GM19463 (cell line): ENCODE results near the gene MACROH2A1.

ENCODE experiments used
- ATAC-seq: cut with Tn5 transposase; IDR thresholded peaks from one replicate; pipeline ENCODE4 v1.9.1; 2021; ENCODE audit warnings: mild to moderate bottlenecking, moderate library complexity; ENCODE audit not compliant: unreplicated experiment

Gene MACROH2A1

GRCh38 chr5:135398855-135399793, at the start of gene MACROH2A1:
Gene MACROH2A1 (minus strand): TSS chr5:135399231. CDS start chr5:135389093, 10,138 bp downstream.
- ATAC-seq, result peak; percentile 87

- no peak for ATAC-seq
Observed at GRCh38 chr5:135448071-135448739, 49.2 kb upstream of the MACROH2A1 start.

GRCh38 chr5:135447298-135447929, 48.4 kb upstream of the MACROH2A1 start, which contains the start of gene DCANP1:
Gene DCANP1 (minus strand): TSS chr5:135447348. CDS start chr5:135447108, 240 bp downstream.
- ATAC-seq, result no peak

- no peak for ATAC-seq
Observed at GRCh38 chr5:135446615-135447014, 47.6 kb upstream of the MACROH2A1 start.

GRCh38 chr5:135446206-135446605, 47.2 kb upstream of the MACROH2A1 start:
- no peak for ATAC-seq

GRCh38 chr5:135445306-135445985, 46.4 kb upstream of the MACROH2A1 start:
- no peak for ATAC-seq

GRCh38 chr5:135444881-135445280, 45.9 kb upstream of the MACROH2A1 start:
- ATAC-seq, result no peak

- no peak for ATAC-seq
Observed at GRCh38 chr5:135444360-135444759, 45.3 kb upstream of the MACROH2A1 start.

- no peak for ATAC-seq
Observed at GRCh38 chr5:135443161-135443960, 44.3 kb upstream of the MACROH2A1 start.

GRCh38 chr5:135442431-135443160, 43.6 kb upstream of the MACROH2A1 start:
- ATAC-seq, result no peak

GRCh38 chr5:135441919-135442318, 42.9 kb upstream of the MACROH2A1 start:
- ATAC-seq, result no peak

GRCh38 chr5:135441350-135441831, 42.4 kb upstream of the MACROH2A1 start:
- no peak for ATAC-seq

GRCh38 chr5:135440916-135441315, 41.9 kb upstream of the MACROH2A1 start:
- no peak for ATAC-seq

- ATAC-seq, result no peak
Observed at GRCh38 chr5:135439231-135440205, 40.5 kb upstream of the MACROH2A1 start.

- no peak for ATAC-seq
Observed at GRCh38 chr5:135438636-135439221, 39.7 kb upstream of the MACROH2A1 start.

- ATAC-seq, result no peak
Observed at GRCh38 chr5:135437796-135438560, 38.9 kb upstream of the MACROH2A1 start.

- ATAC-seq, result no peak
Observed at GRCh38 chr5:135437422-135437795, 38.4 kb upstream of the MACROH2A1 start.
